ENCODE results near the gene PTPRN2. TPM values are rescaled to one million over a fixed set of nuclear protein-coding genes. Genes with fewer than 3 reads are reported as not detected.
"Not testable (repeated sequence)": the region's sequence is repeated elsewhere in the genome, so short reads cannot be mapped to it uniquely, and the experiment has no call there.

Gene PTPRN2
- polyA plus RNA-seq, 1 experiment = 0.31 TPM

DNA sequence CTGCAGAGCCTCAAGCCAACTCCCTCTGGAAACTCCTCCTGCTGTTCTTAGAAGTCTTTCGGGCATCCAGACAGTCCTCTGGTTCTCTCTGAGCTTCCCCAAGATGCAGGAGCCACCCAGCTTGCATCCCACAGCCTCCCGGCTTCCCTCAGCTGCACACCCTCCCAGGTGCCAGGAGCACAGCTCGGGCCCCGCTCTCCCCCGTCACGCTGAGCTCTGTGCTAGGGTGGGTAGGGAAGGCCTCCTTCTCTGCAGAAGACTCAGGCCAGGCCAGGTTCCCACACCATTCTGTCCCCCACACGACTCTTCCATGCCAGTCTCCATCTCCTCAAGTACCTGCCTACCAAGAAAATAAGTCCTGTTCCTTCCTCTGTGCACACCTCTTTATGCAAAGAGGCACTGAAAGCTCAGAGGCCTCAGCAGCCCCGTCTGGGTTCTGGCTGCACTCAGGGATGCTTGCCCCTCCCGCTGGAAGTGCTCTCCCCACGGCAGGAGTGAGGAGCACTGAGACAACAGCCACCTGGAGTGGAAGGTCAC lies 537.1 kb downstream of the PTPRN2 start:
- ChIA-PET CTCF (interaction anchor here (0.6 kb wide), 1 partner anchor 10 kb away, joined by 5 read pairs; no protein-coding TSS in a partner anchor), POLR2A (no interaction called here)
- H3K36me3 ChIP-seq (ENCODE audit: control insufficient read depth, insufficient read depth, low read length) = no peaks in the 10 kb centered on the region
- DNase-seq (ENCODE audit: low read depth) = no peak
- no peaks in the 10 kb centered on the region for H3K27me3 ChIP-seq (ENCODE audit: control insufficient read depth, insufficient read depth, low read length)
- H3K4me3 ChIP-seq (ENCODE audit: low read depth, low read length) = no peak overlapping the region
- TF ChIP-seq, protein P1, sequence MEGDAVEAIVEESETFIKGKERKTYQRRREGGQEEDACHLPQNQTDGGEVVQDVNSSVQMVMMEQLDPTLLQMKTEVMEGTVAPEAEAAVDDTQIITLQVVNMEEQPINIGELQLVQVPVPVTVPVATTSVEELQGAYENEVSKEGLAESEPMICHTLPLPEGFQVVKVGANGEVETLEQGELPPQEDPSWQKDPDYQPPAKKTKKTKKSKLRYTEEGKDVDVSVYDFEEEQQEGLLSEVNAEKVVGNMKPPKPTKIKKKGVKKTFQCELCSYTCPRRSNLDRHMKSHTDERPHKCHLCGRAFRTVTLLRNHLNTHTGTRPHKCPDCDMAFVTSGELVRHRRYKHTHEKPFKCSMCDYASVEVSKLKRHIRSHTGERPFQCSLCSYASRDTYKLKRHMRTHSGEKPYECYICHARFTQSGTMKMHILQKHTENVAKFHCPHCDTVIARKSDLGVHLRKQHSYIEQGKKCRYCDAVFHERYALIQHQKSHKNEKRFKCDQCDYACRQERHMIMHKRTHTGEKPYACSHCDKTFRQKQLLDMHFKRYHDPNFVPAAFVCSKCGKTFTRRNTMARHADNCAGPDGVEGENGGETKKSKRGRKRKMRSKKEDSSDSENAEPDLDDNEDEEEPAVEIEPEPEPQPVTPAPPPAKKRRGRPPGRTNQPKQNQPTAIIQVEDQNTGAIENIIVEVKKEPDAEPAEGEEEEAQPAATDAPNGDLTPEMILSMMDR (IDR thresholded peaks at IDR 0.05; ENCODE audit: insufficient read depth, low read depth, low read length) = no peak

DNA sequence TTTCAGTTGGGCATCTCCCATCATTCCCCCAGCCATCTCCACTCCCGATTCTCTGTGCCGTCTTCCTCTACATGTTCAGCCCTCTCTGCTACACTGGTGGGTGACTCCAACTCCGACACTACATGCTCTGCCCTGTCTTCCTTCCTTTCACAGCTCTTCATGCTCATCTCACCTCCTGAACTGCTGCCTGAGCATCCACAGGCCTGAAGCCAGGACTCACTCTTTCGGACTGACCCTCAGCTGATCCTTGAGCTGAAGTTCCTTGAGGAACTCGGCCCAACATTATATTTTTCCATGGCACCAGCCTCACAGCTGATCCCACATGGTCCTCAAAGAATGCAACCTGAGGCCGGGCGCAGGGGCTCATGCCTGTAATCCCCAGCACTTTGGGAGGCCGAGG lies 538.4 kb downstream of the PTPRN2 start:
- CTCF ChIA-PET = no interaction called here
- TF ChIP-seq, protein P1 (IDR thresholded peaks at IDR 0.05; ENCODE audit: insufficient read depth, low read depth, low read length) = no peak
- no peak overlapping the region for H3K4me3 ChIP-seq (ENCODE audit: low read depth, low read length)

DNA sequence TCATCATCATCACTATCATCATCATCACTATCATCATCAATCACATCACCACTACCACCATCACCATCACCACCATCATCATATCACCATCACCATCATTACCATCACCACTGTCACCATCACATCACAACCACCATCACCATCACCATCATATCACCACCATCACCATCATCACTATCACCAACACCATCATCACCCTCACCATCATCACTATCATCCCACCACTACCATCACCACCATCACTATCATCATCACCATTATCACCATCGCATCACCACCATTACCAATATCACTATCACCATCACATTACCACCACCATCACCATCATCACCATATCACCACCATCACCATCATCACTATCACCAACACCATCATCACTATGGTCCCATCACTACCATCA lies 539.1 kb downstream of the PTPRN2 start:
- no peak for DNase-seq (ENCODE audit: low read depth)
- Histone ChIP-seq H3K27me3 (ENCODE audit: control insufficient read depth, insufficient read depth, low read length) (no peaks in the 10 kb centered on the region), H3K36me3 (ENCODE audit: control insufficient read depth, insufficient read depth, low read length) (no peaks in the 10 kb centered on the region), H3K4me3 (ENCODE audit: low read depth, low read length) (no peak overlapping the region)
- CTCF ChIA-PET = no interaction called here
- TF ChIP-seq, protein P1 (IDR thresholded peaks at IDR 0.05; ENCODE audit: insufficient read depth, low read depth, low read length) = no peak
- POLR2A ChIA-PET = no interaction called here

More for the DNA sequence above, 538.4 kb downstream of the PTPRN2 start:
- no peak for DNase-seq (ENCODE audit: low read depth)
- POLR2A ChIA-PET = no interaction called here
- Histone ChIP-seq H3K27me3 (ENCODE audit: control insufficient read depth, insufficient read depth, low read length) (no peaks in the 10 kb centered on the region), H3K36me3 (ENCODE audit: control insufficient read depth, insufficient read depth, low read length) (no peaks in the 10 kb centered on the region)

DNA sequence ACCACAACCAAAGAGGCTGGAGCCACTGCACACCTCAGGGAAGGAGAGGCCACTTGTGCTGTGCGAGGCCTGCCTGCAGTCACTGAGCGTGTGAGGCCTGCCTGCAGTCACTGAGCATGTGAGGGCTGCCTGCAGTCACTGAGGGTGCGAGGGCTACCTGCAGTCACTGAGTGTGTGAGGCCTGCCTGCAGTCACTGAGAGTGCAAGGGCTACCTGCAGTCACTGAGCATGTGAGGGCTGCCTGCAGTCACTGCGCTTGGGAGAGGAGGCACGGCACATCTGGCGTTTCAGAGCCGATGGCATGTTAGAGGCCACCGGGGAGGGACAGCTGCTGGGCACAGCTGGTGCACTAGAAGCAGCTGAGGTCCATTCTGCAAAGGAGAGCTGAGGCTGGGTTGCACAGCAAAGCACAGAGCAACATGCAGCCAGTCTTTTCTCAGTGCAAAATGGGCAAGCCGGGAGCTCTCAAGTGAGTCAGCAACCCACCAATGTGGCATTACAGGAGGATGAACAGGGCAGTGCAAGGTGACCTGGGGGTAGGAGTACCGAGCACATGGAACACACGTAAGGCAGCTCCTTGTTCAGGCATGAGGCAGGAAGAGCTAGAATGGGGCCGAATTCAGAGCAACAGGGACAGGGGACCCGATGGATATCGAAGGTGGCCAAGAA lies 540.1 kb downstream of the PTPRN2 start:
- Histone ChIP-seq H3K36me3 (ENCODE audit: control insufficient read depth, insufficient read depth, low read length) (no peaks in the 10 kb centered on the region), H3K27me3 (ENCODE audit: control insufficient read depth, insufficient read depth, low read length) (no peaks in the 10 kb centered on the region), H3K4me3 (ENCODE audit: low read depth, low read length) (no peak overlapping the region)
- CTCF ChIA-PET = no interaction called here
- POLR2A ChIA-PET = no interaction called here
- TF ChIP-seq, protein P1 (IDR thresholded peaks at IDR 0.05; ENCODE audit: insufficient read depth, low read depth, low read length) = no peak
- no peak for DNase-seq (ENCODE audit: low read depth)

DNA sequence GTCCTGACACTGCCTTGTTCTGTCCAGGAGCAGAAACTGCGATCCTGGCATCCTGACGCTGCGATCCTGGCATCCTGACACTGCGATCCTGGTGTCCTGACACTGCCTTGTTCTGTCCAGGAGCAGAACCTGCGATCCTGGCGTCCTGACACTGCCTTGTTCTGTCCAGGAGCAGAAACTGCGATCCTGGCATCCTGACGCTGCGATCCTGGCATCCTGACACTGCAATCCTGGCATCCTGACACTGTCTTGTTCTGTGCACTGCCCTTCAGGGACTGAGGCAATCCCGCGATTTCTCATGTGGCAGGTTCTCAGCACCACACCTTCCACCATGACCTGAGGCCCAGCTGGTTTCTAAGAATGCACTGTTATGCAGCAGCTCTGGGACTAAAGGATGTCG lies 541.4 kb downstream of the PTPRN2 start:
- POLR2A ChIA-PET = not testable (repeated sequence)

DNA sequence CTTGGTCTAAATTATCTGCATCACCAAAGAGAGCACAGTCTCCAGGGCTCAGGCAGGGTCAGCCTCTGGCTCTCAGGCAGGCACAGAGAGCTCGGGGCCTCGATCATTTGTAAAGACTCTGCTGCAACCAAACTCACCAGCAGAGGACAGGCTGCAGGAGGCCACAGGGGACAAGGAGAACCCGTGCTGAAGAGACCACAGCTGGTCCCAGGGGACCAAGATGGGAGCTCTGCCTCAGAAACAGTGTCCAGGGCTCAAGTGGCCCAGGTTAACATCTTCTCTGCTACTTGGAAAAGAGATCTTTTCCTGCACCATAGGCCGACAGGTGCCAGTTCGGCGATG lies 543.2 kb downstream of the PTPRN2 start:
- no peak overlapping the region for H3K4me3 ChIP-seq (ENCODE audit: low read depth, low read length)
- H3K27me3 ChIP-seq (ENCODE audit: control insufficient read depth, insufficient read depth, low read length) = no peaks in the 10 kb centered on the region
- TF ChIP-seq, protein P1 (IDR thresholded peaks at IDR 0.05; ENCODE audit: insufficient read depth, low read depth, low read length) = no peak
- ChIA-PET POLR2A (no interaction called here), CTCF (no interaction called here)
- DNase-seq (ENCODE audit: low read depth) = no peak
- no peaks in the 10 kb centered on the region for H3K36me3 ChIP-seq (ENCODE audit: control insufficient read depth, insufficient read depth, low read length)

More for the DNA sequence above, 541.4 kb downstream of the PTPRN2 start:
- H3K4me3 ChIP-seq (ENCODE audit: low read depth, low read length); H3K36me3 ChIP-seq (ENCODE audit: control insufficient read depth, insufficient read depth, low read length); H3K27me3 ChIP-seq (ENCODE audit: control insufficient read depth, insufficient read depth, low read length); CTCF ChIA-PET; DNase-seq (ENCODE audit: low read depth): not testable (repeated sequence)

Measured in BJ (cell line).